ENCODE data around the gene GFAP.

GFAP gene

DNA sequence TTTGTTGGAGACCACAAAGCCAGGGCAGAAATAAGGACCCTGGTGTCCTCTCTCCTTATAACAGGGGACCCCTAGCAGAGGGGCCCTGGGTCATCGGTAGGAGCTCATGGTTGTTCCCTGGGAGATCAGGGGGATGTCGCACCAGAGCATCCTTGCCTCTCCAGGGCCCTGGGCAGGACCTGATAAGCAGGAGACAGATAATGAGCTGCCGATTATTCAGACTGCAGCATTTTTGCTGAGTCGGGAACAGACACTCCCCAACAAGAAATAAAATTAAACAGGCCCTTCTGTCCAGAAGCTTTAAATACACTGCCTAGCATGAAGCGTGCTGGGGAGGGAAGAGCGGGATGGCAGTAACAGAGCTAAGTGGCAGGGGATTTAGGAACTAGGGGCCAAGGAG lies 15.4 kb upstream of the GFAP start:
- no peak for DNase-seq

DNA sequence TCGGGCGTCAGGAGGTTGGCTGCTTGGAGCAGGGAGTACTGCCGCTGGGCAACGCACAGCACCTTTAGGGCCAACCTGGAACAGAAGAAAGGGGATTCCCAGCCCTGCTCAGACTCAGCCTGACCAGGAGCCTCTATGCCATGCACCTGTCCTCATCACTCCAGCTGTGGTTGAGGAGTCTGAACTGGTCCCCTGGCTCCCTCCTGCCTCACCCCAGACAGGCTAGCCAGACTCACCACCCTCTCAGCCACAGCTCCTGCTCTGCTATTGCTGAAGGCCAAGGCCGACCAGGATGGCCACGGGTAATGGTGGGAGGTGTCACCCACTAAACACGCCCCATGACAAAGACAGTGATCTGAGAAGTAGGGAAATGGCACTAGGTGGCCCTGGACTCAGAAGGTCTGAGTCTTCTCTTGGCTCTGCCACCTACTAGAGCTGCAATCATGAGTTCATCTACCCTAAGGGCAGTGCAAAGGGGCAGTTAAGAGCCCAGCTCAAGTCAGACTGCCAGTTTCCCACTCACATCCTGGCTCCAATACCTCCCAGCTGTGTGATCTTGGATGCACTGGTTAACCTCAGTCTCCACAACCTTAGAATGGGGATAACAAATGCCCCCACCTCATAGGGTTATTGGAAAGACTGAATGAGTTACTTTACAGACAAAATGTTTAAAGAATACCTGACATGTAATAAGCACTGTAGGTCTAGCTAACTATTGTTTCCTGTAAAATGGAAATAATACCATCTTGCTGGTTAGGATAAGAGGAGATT lies 13.8 kb upstream of the GFAP start:
- DNase-seq: no peak

DNA sequence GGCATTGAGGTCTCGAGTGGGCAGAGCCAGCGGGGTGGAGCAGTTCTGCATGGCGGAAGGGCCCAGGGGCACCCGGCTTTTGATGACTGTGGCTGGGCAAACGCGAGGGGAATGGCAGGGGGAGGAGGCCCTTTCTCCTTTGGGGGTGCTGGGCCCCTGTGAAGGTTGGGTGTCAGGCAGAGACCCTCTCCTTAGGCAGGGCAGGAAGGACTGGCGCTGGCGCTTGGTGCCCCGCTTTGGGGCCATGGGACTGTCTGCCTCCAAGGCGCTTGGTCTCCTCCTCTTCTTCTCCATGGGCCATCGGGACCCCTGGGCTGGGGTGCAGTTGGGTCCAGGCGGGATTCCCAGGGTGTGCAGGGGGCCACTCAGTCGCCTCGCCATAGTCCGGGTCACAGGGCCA lies 12.8 kb upstream of the GFAP start:
- DNase-seq: no peak

DNA sequence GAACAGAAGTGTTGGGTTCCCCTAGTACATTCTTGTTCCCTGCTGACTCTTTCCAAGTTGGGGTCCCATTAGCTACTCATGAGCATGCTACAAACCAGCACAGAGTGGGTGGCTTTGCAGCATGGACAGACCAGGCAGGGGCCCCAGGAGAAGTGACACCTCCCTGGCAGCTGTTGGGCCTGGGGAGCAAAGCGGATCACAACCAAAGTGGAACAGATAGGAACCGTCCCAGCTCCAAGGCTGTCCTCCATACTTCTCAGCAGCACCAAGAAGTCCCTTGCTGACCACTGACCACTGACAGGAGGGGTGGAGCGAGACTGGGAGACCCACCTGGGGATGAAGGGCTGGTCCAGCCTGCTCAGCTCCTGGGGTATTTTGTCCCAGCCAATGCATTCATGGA lies 12.4 kb upstream of the GFAP start:
- DNase-seq: no peak

DNA sequence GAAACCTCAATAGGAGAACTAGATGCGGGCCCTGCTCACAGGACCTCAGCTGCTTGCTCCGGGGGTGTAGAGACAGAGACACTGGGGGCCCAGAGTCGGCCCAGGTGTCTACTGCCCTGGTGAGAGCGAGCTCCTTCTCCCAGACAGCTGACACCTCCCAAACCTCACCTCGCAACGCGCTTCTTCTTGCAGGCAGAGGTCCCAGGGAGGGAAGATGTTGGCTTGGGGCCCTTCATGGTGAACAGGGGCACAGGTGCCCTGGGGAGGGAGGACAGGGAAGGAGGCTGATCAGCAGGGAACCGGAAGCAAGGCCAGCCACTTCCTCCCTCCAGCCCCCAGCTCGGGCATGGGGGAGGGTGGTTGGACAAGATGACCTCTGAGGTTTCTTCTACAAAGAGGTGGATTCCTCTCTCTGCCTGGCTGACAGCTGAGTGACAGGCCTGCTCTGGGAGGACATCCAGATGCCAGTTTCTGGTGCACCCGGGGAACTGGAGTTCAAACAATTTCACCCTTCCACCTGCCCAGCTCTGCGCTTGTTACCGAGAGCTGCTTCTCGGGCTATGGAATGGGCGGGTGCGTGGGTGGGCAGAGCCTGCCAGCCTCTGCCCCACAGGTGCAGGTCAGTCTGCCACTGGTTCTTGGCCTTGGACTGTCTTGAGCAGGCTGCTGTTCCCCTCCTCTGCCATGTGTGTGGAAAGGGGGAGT lies 11.7 kb upstream of the GFAP start:
- DNase-seq: no peak

DNA sequence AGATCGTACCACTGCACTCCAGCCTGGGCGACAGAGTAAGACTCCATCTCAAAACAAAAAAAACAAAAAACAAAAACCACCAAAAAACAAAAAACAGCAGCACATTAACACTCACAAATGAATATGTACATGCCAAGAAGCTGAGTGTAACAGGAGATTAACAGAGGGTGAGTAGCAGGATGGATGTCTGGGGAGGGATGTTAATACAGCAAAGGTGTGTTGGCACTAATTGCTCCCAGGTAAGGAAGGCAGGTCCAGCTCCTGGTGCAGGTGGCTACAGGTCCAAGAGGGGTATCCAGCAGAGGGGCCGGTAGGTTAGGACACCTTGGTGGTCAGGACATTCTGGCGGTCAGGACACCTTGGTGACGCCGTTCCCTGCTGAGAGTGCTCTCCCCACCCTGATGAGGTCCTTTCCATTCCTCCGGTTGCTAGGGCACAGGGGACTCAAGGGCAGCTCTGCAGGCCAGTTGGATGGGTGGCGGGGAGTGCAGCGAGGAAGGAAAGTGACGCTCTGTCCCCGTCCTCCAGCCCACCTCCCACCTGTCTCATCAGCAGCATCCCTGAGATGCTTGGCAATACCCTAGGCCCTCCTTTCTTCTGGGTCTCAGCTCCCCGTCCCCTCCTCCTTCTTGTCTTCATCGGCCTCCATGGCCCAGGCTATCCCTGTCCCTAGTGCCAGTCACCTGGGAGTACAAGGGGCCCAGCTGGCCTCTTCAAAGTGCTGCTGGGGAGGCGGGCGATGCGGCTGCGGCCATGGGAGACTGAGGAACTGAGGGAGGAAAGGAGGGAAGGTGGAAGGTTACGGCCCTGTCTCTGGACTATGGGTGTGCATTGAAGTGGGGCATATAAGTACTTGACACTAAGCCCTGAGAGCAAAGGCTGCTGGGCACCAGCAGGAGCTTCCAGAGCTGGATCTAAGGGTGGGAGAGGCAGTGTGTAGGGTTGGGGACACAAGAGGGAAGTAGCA lies 10.7 kb upstream of the GFAP start:
- DNase-seq: no peak

DNA sequence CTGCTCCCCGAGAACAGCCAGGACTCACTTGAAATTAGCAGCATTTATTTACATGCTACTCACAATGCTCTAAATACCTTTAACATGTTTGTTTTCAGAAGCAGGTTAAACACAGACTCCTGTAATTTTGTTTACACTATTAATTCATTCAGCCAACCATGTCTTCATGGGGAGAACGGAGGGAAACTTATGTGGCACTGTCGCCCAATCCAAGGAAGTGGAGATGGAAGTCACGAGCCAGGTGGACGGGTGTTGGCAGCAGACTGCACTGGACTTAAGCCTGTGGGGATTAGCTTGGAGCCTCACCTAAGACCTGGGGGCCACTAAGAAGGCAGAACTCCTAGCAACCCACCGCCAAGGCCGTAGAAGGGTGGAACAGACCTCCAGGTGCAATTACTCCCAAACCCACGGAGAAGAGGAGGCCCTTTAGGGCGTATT lies 8.8 kb upstream of the GFAP start:
- no peak for DNase-seq

DNA sequence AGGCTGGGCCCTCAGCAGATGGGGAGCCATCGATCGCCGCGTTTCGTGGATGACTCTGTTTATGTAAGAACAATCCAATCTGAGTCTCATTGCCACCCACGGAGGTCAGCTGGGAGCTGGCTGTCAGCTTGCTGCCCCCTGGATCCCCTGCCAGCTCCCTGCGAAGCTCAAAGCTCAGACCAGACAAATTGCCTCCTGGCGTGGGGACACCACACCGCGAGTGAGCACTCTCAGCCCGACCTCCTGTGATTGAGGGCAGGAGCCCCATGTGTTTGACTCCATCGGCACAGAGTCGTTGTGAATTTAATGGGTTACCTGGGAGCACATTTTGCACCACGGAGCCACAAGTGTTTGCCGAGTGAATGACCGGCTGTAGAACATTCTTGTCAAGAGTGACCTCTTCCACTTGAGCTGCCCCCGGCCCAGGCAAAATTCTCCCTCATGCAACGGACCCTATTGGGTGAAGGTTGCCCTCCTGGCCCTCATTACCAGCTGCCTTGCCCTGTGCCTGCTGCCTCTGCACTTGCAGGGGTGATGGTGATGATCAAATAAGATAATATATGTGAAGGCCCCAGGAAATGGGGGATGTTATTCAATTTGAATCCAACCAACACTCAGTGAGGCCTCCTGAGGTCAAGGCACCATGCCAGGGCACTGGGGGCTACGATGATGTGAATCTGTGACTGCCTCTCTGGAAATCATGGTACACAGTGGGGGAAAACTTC lies 7.6 kb upstream of the GFAP start:
- DNase-seq: no peak

DNA sequence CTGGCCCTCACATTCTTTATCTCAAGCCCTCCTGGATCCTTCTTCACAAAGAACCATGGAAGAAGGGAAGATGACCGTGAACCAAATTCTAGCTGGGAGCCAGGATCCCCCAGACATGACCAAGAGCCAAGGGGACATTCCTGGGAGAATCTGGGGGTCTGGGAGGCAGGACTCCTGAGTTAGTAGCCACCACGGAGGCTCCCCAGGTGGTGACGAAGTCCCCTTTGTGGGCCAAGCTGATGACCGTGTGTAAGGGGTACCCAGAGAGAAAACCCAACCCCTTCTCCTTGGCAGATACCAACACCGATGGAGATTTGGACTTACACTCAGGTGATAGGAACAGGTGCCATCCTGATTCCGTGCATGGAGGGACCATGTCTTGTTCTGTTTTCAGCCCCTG lies 6.8 kb upstream of the GFAP start:
- no peak for DNase-seq

DNA sequence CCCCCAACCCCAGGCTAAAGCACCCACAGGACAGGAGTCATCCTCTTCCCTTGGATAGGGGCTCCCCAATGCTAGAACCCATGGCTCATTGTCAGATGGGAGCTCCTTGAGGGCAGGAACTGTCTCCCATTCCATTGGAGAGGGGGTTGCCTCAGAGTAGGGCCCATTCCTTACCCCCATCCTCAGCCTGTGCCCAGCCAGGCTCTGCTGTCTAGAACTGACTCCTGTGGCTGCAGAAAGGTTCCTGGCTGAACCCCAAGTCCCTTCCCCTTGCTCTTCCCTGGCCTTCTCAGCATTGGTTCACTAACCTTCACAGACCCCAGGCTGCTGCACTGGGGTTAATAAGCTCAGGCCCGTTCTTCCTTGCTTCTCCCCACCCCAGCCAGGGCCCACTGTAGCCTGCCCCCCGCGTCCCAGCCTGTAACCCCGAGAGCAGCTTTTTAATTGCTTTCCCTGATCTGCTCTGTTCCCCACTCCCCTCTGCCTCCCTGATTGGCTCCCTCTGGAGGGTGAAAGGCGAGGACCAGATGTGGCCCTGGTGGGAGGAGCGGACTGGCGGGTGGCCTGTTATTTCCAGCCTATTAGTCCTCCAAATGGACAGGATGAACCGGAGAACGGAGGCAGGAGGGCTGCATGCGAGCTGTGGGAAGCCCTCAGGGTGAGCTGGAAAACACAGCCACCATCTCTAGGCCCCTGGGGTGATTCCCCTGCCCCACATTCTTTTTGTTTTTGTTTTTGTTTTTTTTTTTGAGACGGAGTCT lies 6.0 kb upstream of the GFAP start:
- DNase-seq: no peak

DNA sequence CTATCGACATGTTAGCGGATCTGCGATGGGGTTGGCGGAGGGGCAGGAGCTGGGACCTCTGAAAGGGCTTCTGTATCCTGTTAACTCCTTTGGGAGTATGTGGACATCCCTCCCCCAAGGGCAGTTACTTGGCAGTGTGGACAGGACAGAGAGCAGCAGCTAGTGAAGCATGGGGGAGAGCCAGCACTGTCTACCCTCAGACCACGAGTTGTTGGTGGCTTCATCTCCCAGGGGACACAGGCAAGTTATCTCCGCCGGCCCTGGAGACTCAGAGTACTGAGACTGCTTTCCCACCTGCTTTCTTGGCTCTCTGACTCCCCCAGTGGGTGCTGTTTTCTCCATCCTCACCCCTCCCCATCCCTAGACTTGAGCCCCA lies 5.3 kb upstream of the GFAP start:
- no peak for DNase-seq

DNA sequence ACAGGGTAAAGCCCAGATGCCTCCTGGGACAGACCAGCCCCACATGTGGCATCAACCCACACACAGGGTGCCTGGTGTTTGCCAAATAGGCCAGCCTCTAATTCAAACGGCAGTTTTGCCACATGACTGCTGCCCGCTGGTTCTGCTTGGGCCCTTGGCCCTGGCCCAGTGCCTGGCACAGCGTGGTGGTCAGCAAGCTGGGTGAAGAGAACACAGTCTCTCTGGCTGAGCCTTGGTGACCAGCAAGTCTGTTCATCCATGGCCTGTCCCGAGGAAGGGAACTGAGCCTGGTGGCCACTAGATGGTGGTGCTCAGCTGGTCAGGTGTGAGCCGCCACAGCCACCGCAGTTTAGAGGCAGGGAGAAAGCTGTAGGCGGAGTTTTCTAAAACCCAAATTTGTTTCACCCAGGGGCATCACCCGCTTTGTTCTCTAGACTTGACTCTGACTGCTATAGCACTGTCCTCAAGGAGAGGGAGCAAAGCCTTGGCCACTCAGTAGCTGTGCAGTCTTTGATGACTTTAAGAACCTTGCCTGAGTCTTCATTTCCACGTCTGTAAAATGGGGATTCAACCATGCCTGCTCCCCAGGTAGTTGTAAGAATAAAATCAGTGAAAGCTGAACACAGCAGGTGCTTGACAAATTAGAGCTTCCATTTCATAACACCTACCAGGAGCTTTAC lies 4.7 kb upstream of the GFAP start:
- peak; percentile 64 to 78 for DNase-seq

DNA sequence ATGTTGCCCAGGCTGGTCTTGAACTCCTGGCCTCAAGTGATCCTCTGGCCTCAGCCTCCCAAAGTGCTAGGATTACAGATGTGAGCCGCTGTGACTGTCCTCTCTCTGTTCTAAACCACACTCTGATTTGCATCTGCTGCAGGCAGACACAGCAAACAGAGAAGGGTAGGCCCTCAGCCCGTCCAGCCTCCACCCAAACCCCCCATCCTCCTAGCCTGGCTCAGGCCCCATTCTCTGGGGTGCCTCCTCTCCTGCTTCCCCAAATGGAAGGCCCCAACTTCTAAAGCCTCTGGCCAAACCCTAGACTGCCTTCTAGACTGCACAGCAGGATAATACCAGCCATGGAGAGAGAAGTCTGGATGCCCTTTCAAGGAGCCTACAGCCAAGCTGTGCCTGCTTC lies 4.1 kb upstream of the GFAP start:
- no peak for DNase-seq

DNA sequence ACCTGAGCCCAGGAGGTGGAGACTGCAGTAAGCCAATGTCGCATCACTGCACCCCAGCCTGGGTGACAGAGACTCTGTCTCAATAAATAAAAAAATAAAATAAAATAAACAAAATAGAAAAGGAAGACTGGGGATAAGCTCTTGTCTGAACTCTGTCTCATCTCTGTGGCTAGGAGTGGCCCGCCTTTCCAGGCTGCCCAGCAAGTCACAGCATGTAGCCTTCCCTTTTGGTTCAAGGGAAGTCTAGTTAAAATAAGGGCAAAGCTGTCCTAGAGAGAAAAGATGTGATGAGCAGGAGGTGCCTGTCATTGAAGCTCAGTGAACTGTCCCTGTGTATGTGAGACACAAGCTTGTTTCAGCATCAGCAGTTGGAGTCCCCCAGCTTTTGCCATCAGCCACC lies 2.7 kb upstream of the GFAP start:
- no peak for DNase-seq

DNA sequence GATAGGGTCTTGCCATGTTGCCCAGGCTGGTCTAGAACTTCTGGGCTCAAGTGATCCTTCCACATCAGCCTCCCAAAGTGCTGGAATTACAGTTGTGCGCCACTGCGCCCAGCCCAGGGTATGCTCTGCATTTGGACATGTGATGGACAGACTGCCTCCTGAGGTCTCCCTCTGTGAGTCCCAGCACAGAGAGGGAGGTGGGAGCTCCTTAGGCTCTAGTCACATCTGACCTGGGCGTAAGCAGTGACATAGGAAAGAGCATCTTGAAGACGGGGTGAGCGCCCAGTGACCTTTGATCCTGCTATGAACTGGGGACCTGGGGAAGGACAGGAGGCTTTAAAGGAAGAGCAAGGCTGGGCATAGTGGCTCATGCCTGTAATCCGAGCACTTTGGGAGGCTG lies 2.2 kb upstream of the GFAP start:
- no peak for DNase-seq

DNA sequence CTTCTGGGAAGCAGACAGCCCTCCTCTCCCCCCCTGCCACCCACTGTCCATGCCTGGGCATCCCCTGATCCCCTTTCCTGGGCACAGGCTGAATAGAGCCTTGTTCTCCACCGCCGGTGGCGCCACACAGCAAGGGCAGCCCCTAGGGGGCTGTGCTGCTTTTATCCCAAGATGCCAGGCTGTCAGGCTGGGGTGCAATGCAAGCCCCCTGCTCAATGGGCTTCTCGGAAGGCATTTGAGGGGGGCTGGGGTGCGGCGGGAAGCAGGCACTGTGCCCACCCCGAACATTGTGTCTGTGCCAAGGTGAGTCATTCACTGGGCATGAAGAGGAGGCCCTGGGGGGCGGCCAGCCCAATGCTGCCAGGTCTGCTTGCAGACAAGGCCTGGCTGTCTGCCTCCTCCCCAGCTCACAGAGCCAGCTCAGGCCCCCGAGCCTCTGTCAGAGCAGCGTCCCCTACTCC lies 1.5 kb upstream of the GFAP start:
- DNase-seq: no peak

DNA sequence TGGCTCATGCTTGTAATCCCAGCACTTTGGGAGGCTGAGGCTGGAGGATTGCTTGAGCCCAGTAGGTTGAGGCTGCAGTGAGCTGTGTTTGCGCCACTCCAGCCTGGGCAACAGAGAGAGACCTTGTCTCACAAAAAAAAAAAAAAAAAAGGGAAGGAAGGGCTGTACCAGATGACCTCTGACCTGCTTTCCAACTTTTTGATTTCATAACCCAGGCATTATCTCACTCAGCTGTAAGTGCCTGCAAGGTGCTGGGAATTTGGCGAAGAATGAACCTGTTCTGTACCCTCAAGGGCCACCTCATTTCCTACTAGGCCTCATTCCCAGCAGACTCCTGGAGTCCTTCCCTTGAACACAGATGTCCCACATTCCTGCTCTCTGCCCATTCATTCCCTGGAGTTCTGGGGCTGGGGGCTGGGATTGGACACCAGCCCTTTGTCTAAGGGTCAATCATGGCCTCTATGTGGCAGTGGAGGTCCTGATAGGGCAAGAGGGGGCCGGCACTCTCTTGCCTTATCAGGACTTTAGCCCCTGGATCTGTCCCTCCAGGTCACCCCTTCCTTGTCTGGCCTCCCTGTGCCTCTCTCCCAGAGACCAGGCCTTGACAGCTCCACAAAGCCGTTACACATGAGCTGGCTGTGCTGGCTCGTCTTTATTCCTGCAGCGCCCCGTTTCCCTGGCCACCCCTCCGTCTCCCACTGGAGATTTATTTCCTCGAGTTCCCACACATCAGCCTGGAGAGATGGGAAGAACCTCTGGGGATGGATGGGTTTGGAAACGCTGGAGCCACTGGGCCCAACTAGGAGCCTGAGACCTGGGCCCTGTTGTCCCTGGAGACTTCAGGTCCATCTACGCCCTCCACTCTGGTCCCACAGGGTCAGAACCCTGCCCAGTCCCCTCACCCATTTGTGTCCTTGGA lies 821 bp upstream of the GFAP start:
- DNase-seq: no peak

DNA sequence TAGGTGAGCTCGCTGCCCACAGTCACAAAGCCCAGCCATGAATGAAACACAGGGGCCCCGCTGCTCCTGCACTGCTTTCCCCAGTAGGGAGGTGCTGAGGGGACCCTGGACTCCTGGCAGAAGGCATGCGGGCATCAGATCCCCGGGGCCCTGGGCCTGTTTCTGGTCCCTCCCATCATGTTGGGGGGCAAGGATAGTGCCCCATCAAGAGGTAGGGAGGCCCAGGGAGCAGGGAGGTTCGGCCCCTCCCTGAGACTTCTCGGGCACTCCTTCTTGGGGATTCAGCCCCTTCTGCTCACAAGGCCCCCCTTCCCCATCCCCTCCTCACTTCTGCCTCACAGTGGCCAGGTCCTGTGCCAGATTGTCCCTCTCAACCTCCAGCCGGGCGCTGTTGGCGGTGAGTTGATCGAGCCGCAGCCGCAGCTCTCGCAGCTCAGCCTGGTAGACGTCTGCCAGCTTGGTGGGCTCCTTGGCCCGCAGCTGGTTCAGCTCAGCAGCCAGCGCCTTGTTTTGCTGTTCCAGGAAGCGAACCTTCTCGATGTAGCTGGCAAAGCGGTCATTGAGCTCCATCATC lies 515 bp downstream of the GFAP start:
- no peak for DNase-seq

DNA sequence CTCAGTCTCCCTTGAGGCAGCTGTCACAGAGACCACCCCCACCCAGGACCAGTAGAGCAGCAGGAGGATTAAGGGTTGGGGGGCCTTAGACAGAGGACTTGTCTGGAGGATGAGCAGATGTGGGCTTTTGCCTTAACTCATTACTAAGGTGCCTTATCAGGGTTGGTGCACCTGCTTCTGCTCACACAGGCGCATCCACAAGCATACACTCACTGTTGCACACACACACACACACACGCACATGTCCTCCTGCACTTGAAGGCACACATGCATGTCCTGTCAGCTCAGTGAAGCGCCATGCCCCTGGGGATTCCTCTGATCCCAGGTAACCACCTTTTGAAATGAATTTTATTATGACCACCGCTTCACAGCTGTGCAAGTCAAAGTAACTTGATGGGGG lies 1.2 kb downstream of the GFAP start:
- no peak for DNase-seq

DNA sequence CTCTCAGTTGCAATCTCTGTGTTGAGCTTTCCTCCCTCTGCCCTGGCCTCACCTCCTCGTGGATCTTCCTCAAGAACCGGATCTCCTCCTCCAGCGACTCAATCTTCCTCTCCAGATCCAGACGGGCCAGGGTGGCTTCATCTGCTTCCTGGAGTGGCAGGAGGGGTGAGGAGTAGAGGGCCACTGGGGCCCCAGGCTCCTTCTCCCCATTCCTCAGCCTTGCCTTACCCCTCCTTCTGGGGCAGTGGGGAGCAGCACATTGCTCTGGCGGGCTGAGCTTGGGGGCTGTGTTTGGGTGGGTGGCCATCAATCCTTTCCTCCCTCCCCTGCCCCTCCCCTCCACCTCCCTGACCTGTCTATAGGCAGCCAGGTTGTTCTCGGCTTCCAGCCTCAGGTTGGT lies 1.6 kb downstream of the GFAP start:
- DNase-seq: no peak

Data from activated T-cell treated with anti-CD3 and anti-CD28 coated beads, Interleukin-2, amount 50 U/mL, for 48 hours (primary cell).